ENCODE results near the gene LALBA.
"Not testable (repeated sequence)": the region's sequence is repeated elsewhere in the genome, so short reads cannot be mapped to it uniquely, and the experiment has no call there.

The LALBA gene

DNA sequence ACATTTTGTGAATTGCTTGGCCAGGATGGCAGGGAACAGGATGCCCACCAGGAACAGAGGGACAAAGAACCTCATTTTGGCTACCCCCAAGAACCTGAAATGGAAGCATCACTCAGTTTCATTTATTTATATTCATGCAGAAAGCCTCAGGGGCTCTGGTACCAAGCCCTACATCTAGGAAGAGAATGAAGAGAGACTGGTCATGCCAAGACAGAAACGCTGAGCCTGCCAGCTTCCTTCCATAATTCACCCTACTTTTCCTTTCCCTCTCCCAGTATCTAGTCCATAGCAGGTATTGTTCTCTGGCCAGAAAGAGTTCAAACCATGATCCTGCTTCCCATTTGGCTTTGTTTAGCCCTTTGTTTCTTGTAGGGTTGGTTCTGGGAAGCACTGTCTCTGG lies at the start of gene LALBA:
LALBA (minus strand) TSS at position 101 of the 400 bp plus-strand sequence; CDS start at position 75, 26 bp downstream.
- DNase-seq (ENCODE audit: low read depth in 2 of 2), result no peak

DNA sequence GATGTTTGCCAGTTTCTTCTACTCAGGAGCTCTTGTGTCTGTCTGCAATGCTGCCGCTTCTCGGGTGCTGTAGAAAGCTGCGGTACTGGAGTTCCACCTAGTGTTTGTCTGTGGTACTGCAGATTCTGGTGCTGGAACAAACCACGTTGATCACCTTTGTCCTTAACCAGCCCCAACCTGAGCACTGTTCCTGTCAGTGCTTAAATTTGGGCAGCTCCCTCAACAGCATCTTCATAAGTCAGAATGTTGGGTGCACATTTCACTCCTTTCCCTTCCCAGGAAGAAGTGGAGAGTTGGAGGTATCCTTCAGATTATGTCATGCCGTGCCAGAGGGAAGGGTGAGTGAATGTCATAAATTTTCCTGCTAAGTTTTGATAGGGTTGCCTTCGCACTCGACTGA lies 48.7 kb upstream of the LALBA start:
- peak; percentile 43 to 69 for DNase-seq (ENCODE audit: low read depth in 2 of 2)

DNA sequence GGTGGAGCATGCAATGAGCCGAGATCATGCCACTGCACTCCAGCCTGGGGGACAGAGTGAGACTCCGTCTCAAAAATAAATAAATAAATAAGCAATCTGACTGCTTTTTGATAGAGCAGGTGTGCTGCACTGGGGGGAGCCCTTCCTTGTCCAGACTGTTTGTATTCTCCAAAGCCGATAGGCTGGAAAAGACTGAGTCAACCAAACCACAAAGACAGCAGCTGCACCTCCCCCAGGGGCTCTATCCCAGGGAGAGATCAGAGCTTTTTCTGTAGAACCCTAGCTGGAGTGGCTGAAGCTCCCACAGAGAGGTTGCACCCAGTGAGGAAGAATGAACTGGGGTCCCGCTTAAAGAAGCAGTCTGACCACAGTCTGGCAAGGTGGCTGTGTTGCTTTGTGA lies 45.8 kb upstream of the LALBA start:
- DNase-seq (ENCODE audit: low read depth in 2 of 2), result no peak

GRCh38 chr12:48613321-48613720 lies 43.5 kb upstream of the LALBA start:
- no peak for DNase-seq (ENCODE audit: low read depth in 2 of 2)

GRCh38 chr12:48602192-48602989 lies 32.5 kb upstream of the LALBA start:
- no peak for DNase-seq (ENCODE audit: low read depth in 2 of 2)

DNA sequence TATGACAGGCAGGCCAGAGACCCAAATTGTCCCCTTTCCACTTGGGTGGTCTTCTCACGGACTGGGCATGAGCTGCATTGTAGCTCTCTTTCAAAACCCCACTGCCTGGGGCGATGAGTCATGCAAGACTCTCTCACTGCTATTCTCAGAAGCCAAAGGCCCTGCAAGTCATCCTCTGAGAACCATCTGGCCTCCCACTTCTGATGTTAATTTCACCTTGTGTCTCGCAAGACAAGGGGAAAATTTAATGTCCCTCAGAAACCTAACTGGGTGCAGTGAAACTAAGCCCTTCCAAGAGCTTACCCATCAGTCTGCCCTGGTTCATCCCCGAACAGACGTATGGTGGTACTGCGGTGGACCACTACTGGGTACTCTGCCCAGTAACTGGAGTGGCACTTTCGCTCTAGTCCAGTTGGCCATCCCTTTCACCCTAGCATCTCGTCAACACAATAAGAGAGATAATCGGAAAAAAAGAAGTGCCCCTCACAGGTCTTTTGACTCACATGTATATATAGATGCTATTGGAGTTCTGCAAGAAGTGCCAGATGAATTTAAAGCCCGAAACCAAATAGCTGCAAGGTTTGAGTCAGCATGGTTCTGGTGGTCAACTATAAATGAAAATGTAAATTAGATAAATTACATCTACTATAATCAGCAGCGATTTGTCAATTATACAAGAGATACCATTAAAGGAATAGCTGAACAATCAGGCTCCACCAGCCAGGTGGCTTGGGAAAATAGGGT lies 31.3 kb upstream of the LALBA start:
- DNase-seq (ENCODE audit: low read depth in 2 of 2), result no peak

- DNase-seq (ENCODE audit: low read depth in 2 of 2), result no peak
These were observed 30.7 kb upstream of the LALBA start for GRCh38 chr12:48600552-48600951.

DNA sequence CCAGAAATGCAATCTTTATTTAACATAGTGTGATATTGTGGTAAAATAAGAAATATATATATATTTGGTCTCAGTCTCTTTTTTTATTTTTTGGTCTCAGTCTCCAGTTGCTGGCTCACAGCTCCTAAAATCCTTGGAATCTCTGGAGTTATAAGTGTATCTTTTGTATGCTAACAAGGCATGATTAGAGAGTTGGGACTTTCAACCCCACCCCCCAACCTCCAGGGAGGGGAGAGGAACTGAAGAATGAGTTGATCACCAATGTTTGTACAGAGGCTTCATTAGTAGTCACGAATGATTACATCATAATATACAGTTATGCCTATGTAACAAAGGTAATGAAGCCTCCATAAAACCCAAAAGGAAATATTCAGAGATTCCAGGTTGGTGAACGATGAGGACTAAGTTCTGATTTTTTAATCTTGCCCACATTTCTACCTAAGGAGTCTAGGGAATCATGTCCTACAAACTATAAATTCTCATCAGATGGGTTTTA lies 22.8 kb upstream of the LALBA start:
- no peak for DNase-seq (ENCODE audit: low read depth in 2 of 2)

DNA sequence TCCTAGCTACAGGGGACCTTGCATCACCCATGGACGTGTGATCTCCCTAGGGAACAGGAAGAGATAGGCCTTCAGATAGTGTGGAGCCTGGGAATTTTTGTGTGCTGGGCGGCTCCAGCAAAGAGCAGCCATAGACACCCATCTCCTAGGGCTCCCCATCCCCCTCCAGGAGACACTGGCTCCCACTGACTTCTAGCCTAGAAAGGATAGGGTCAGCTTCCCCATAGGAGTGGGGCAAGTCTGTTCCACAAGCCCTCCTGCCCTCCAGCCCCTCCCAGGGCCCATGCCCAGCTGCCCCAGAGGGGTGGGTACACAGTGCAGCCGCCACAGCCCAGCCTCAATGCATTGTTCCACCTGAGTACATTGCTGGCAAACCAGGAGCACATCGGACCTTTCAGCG lies 16.5 kb upstream of the LALBA start:
- no peak for DNase-seq (ENCODE audit: low read depth in 2 of 2)

- no peak for DNase-seq (ENCODE audit: low read depth in 2 of 2)
These were observed 13.9 kb upstream of the LALBA start for GRCh38 chr12:48583728-48584127.

DNA sequence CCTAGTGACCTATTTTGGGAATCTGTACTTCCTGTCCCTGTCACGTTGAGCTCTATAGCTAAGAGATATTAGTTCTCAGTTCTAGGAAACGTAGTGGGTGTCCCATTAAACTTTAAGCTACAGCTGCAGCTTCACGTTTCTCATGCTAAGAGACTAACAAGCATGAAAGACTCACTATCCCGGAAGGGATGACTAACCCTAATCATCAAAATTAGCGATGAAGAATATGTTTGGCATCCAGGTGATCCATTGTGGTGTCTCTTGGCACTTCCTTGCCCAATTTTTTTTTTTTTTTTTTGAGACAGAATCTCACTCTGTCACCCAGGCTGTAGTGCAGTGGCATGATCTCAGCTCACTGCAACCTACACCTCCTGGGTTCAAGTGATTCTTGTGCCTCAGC lies 11.0 kb upstream of the LALBA start:
- no peak for DNase-seq (ENCODE audit: low read depth in 2 of 2)

DNA sequence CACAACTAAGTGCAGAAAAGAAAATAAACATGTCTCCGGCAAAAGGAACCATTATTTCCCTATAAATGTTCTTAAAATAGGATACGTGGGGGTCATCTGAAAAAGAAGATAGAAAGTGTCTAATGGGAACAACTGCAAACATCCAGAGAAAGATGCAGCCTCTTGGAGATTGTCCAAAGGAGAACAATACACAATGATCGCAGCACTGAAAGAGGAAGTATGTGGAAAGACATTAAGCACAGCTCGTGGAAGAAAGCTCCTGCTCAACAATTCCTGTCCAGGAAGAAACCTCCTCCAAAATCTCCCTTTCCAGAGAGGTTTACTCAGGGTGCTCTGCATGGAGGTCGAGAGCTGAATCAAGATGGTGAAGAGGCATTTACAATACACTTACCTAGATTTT lies 2.5 kb upstream of the LALBA start:
- DNase-seq (ENCODE audit: low read depth in 2 of 2), result no peak

GRCh38 chr12:48567731-48568130 lies 2.1 kb downstream of the LALBA start:
- DNase-seq (ENCODE audit: low read depth in 2 of 2), result no peak

DNA sequence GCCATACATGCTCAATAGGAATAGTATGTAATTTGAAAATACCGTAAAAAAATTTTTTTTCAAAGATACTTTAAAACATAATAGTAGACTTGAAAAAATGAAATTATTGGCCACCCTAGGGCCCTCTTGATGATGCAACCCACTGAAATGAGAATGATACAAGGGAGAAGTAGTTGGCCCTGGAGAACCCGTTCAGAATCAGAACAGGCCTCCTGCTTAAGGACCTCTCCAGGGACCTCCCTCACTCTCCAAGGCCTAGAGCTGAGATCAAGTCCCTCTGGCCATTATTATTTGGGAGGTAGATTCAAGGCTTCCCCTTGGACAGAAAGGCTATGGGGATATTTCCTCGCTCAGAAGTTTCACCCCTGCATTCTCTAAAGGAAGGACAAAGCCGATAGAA lies 11.9 kb downstream of the LALBA start:
- DNase-seq (ENCODE audit: low read depth in 2 of 2), result no peak

DNA sequence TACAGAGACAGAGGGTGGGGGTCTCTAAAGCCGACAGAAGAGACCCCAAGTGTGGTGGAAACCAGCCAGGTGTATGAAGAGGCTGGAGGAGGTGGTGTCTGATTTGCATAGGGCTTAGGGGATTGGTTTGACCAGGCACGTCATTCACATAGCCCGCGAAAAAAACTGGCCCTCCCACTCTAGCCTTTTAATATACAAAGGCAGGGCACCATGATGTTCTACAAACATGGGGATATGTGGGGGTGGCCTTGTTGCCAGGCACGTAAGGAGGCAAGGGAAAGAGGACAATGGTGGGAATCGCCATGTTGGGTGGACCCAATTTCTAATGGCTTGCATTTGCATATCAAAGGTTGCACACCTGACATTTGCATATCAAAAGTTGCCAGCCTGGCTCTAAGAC lies 13.2 kb downstream of the LALBA start:
- no peak for DNase-seq (ENCODE audit: low read depth in 2 of 2)

DNA sequence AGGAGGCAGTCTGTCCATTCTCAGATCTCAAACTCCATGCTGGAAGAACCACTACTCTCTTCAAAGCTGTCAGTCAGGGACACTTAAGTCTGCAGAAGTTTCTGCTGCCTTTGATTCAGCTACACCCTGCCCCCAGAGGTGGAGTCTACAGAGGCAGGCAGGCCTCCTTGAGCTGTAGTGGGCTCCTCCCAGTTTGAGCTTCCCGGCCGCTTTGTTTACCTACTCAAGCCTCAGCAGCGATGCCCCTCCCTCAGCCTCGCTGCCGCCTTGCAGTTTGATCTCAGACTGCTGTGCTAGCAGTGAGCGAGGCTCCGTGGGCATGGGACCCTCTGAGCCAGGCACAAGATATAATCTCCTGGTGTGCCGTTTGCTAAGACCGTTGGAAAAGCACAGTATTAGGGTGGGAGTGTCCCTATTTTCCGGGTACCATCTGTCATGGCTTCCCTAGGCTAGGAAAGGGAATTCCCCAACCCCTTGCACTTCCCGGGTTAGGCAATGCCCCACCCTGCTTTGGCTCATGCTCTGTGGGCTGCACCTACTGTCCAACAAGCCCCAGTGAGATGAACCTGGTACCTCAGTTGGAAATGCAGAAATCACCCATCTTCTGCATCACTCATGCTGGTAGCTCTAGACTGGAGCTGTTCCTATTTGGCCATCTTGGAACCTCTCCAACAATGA lies 16.0 kb downstream of the LALBA start:
- DNase-seq (ENCODE audit: low read depth in 2 of 2), result not testable (repeated sequence)

DNA sequence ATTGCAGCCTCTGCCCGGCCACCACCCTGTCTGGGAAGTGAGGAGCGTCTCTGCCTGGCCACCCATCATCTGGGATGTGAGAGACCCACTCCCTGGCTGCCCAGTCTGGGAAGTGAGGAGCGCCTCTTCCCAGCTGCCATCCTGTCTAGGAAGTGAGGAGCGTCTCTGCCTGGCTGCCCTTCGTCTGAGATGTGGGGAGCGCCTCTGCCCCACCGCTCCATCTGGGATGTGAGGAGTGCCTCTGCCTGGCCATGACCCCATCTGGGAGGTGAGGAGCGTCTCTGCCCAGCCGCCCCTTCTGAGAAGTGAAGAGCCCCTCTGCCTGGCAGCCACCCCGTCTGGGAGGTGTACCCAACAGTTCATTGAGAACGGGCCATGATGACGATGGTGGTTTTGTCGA lies 18.2 kb downstream of the LALBA start:
- DNase-seq (ENCODE audit: low read depth in 2 of 2), result not testable (repeated sequence)

- not testable (repeated sequence) for DNase-seq (ENCODE audit: low read depth in 2 of 2)
These were observed 22.8 kb downstream of the LALBA start for GRCh38 chr12:48547012-48547411.

- DNase-seq (ENCODE audit: low read depth in 2 of 2), result no peak
These were observed 23.9 kb downstream of the LALBA start for GRCh38 chr12:48545833-48546469.

- DNase-seq (ENCODE audit: low read depth in 2 of 2), result peak; percentile 1 to 41
These were observed 27.4 kb downstream of the LALBA start for GRCh38 chr12:48542300-48542928.

- no peak for DNase-seq (ENCODE audit: low read depth in 2 of 2)
These were observed 33.2 kb downstream of the LALBA start for GRCh38 chr12:48536602-48537001.

Data from stimulated activated CD4-positive, alpha-beta T cell treated with anti-CD3 and anti-CD28 coated beads, Interleukin-12 subunit alpha, Interleukin-12 subunit beta, amount 100 ng/mL, for 24 hours (primary cell).